HG03025 (cell line): Measurements from ENCODE around the gene RNPEPL1.

ENCODE experiments used
- ATAC-seq: cut with Tn5 transposase; IDR thresholded peaks from one replicate; pipeline ENCODE4 v1.9.1; 2021; ENCODE audit warnings: mild to moderate bottlenecking, moderate library complexity; ENCODE audit not compliant: unreplicated experiment, low FRiP score

The RNPEPL1 gene

DNA sequence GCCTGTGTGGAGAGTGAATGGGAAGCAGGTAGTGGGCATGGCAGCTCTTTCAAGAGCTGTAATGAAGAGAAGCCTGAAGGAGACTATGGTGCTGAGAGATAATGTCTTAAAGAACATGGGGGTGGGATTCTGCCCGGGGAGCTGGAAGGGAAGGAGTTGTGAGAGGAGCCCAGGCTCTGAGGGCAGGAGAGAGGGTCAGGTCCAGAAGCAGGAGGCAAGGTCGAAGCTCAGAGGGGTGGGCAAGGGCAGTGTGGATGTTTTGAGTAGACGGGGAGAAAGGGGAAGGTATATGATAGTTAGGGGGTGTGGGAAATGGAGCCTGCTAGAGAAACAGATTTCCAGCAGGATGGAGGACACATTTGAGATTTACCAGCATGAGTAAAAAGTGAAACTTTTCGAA lies 20.4 kb downstream of the RNPEPL1 start:
- ATAC-seq = no peak

DNA sequence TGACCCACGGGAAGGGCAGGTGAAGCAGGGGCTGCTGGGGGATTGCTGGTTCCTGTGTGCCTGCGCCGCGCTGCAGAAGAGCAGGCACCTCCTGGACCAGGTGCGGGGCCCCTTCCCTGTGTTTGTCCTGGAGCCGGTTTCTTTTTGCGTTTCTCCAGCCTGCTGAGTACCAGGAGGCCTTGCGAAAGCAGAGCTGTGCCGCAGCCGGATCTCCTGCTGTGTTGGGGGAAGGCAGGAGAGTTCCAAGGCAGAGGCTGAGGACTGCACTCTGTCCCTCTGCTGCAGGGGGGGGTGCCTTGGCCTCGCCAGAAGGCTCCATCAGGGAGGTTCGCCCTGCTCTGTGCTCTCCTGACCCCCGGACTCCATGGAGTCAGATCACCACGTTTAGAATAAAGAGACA lies 21.1 kb downstream of the RNPEPL1 start:
- ATAC-seq = no peak

DNA sequence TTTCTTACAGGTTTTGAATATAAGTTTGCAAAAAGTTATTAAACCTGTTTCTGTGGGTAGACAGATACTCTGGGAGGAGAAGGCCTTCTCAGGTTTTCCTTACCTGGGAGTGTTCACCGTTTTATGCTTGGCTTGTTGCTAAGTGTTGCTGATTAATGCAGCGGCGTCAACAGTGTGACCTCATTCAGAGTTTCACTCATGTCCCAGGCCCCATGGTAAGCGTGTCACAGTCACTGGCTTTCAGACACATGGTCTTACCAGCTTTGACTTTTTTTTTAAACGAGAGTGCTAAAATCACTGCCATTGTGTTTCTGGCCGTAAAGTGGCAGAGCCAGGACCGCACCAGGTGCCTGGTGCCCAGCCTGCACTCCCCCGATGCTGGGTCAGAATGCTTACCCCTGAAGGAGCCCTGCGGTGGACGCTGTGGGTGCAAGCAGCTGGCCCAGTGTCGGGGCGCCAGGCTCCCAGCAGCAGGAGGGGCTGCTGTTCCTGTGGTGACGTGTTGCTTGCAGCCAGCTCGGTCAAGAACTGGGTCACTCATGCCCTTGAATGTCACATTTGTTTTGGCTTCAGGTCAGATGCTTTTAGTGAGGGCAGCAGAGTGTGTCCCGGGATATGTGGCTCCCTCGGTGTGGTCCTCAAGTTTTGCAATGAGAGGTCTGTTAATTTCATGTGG lies 21.7 kb downstream of the RNPEPL1 start:
- ATAC-seq = no peak

DNA sequence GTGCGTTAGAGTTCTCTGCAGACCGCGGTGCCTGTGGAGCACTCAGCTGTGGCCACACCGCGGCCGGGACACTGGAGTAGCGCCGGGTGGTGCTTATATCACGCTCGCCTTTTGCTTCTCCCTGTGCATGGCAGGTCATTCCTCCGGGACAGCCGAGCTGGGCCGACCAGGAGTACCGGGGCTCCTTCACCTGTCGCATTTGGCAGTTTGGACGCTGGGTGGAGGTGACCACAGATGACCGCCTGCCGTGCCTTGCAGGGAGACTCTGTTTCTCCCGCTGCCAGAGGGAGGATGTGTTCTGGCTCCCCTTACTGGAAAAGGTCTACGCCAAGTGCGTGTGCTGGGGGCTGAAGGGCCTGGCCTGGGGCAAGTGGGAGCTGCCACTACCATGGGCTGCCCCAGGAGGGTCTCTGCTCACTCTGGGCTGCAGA lies 22.4 kb downstream of the RNPEPL1 start:
- ATAC-seq = no peak

DNA sequence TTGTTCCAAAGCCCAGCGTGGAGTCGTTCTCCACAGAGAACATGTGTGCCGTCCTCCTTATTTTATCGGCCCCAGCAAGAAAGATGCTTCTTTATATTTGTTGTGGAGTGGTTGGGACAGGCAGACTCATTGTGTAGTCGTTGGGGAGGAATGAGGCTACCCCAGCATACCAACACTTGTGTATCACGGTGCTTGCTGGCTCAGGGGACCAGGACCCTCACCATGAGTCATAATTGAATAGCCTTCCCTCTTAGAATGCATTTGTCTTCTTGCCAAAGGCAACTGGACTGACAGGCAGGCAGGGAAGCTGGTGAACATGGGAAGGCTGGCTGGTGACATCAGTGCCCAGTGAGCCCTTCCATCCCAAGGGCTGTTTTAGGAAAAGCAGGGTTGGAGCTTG lies 22.9 kb downstream of the RNPEPL1 start:
- no peak for ATAC-seq

DNA sequence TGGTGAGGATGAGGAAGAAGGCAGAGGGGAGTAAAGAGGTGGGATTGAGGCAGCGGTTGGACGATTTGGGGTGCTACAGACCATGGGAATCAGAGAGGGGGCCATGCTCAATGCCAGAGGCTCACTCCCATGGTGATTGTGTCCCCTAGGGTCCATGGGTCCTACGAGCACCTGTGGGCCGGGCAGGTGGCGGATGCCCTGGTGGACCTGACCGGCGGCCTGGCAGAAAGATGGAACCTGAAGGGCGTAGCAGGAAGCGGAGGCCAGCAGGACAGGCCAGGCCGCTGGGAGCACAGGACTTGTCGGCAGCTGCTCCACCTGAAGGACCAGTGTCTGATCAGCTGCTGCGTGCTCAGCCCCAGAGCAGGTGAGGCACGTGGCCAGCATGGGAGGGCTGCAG lies 23.5 kb downstream of the RNPEPL1 start:
- no peak for ATAC-seq

DNA sequence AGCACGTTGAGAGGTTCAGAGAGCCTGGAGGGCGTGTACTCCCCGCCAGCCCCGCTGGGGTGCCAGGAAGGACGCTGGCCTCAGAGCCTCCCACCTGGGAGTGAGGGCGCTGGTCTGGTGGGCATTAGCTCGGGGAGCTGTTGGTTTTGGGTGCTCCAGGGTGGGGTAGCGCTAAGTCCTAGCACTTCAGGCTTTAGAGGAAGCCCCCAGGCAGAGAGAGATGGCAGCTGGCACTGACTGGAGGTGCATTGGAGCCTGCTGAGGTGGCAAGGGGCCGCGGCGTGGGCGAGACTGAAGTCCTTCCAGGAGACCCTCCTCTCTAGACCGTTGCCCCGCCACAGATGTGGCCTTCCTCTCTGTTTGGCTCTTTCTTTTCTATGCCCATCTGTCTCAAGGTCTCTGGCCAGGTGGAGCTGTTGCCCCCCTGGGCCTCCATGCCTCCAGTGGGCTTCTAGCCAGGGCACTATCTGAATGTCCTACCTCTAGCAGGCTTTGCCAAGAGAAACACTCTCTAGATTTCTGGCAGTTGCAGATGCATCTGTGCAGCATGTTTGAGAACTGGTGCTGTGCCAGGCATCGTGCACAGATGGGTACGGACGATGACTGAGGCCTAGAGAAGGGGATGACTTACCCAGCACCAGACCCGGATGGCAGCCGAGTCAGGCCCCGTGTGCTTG lies 24.9 kb downstream of the RNPEPL1 start:
- no peak for ATAC-seq

DNA sequence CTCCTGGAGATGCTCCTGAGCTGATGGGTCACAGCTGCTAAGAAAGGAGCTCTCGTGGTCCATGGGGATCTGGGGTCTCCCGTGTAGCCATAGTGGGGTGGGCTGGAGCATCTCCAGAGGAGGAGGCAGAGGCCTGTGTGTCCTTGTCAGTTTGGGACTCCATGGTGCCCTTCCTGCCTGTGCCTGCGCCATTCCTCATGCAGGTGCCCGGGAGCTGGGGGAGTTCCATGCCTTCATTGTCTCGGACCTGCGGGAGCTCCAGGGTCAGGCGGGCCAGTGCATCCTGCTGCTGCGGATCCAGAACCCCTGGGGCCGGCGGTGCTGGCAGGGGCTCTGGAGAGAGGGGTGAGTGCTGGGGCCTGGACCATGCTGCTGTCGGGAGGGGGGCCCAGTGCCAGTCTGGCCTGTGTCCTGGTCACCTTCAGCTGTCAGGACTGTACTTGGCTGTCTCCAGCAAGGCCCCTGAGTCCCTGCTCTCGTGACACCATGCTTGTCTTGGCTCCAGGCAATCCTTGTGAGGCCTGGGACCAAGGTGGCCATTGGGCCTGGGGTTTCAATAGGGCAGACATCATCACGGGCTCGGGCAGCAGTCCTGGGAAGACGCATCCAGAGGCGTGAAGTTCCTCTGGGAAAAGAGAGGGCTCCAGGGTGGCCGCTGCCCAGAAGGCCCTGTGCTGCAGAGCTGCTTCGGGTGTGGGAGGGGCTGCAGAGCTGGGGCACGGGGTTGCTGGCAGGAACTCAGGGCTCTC lies 25.6 kb downstream of the RNPEPL1 start:
- no peak for ATAC-seq

DNA sequence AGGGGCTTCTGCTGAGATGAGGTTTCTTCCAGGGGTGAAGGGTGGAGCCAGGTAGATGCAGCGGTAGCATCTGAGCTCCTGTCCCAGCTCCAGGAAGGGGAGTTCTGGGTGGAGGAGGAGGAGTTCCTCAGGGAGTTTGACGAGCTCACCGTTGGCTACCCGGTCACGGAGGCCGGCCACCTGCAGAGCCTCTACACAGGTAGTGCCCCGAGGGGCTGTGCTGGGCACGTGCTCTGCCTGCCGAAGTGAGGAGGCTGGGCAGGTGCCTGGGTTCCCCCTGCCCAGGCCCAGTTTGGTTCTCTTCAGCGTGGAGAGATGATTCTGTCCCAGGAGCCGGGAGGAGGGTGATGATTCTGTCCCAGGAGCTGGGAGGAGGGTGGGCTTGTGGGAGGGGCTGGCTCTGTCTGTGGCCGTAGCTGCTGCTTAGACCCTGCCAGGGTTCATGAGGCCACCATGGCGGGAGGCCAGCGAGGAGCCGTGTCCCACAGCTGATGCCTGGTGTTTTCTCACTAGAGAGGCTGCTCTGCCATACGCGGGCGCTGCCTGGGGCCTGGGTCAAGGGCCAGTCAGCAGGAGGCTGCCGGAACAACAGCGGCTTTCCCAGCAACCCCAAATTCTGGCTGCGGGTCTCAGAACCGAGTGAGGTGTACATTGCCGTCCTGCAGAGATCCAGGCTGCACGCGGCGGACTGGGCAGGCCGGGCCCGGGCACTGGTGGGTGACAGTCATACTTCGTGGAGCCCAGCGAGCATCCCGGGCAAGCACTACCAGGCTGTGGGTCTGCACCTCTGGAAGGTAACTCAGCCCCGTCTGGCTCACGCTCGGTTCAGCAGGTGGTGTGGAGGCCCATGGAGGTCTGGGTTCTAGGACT lies 26.5 kb downstream of the RNPEPL1 start:
- no peak for ATAC-seq

DNA sequence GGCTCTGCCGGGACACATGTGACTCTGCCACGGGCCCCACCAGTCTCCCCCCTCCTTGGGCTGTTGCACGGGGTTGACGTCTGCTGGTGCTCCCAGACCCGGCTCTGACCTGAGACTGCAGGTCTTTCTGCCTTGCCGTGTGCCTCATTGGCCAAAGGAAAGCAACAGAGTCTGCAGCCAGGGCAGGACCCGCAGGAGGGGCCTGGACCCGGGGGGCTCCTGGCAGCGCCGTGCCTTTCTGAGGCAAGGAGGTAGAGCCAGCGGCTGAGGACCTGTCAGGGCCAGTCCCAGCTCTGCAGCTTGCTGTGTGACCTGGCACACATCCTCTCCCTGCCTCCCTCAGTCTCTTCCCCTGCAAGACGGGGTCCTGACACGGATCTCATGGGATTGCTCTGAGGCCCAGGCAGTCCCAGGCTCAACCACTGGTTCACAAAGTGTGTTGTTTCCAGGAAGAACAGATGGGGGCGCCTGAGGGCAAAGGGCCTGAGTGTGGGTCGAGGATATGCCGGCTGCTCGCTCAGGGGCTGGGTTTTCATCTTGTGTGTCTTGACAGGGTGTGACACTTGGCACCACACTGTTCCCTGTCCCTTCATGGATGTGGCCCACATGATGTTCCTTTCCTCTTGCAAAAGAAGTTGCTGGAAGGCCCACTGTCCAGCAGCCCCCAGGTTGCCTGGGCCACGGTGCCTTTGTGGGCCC lies 27.2 kb downstream of the RNPEPL1 start:
- no peak for ATAC-seq

DNA sequence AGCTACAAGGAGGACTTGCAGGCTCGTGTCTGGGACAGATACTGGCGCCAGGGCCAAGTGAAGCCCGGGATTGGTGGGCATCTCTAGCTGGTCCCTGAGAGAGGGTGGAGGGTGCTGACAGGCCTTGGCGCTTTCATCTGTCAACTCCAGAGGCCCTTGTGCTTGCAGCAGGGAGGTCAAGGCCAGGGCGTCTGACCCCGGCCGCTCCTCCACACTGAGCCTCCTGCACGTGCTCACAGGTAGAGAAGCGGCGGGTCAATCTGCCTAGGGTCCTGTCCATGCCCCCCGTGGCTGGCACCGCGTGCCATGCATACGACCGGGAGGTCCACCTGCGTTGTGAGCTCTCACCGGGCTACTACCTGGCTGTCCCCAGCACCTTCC lies 27.8 kb downstream of the RNPEPL1 start:
- no peak for ATAC-seq

DNA sequence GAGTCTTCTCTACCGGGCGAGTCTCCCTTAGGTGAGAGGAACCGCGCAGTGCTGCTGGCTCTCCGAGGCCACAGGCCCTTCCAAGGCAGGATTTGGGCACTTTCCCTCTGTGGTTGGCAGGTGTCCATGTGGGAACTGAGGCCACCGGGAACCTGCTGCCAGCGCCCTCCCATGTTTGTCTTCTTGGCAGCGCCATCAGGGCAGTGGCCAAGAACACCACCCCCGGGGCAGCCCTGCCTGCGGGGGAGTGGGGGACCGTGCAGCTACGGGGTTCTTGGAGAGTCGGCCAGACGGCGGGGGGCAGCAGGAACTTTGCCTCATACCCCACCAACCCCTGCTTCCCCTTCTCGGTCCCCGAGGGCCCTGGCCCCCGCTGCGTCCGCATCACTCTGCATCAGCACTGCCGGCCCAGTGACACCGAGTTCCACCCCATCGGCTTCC lies 28.2 kb downstream of the RNPEPL1 start:
- no peak for ATAC-seq

DNA sequence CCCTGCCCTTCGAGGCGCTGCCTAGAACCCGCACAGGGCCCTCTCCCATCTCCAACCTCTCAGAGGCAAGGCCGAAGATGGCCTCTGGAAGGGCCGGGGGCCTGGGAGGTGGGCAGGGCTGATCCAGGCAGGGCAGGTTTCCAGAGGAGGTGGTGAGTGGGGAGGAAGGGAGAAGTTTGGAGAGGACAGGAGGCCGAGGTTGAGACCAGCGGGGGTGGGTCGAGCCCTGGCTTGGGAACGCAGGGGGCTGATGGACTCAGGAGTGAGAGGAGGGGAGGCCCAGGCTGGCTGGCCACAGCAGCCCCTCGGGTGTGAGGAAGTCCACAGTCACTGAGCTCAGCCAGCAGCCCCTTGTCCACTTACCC lies 28.8 kb downstream of the RNPEPL1 start:
- ATAC-seq = no peak

DNA sequence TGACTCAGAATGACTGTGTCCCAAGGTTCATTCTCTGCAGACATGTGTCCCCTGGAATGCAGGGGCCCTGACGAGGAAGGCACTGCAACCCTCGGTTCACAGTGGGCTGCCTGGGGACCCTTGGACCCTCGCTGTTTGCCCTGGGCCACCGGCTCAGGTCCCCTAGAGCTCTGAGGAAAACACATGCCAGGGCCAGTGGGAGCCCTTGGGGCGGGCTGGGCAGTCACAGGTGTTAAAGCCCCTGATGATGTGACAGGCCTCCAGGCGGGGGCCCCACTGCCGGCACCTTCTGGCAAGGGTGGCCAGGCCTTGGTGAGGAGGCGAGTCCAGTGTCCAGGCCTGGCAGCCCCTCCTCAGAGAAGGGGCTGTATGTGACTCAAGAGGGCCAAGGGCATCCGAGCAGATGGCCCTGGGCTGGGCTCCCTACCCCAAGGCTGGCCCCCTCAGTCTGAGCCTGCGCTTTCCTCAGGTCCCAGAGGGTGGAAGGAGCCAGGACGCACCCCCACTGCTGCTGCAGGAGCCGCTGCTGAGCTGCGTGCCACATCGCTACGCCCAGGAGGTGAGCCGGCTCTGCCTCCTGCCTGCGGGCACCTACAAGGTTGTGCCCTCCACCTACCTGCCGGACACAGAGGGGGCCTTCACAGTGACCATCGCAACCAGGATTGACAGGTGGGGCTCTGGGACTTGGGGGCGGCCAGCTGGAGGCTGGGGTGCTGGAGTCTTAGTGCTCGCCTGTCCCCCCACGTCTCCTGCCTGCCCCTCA lies 29.3 kb downstream of the RNPEPL1 start:
- no peak for ATAC-seq

DNA sequence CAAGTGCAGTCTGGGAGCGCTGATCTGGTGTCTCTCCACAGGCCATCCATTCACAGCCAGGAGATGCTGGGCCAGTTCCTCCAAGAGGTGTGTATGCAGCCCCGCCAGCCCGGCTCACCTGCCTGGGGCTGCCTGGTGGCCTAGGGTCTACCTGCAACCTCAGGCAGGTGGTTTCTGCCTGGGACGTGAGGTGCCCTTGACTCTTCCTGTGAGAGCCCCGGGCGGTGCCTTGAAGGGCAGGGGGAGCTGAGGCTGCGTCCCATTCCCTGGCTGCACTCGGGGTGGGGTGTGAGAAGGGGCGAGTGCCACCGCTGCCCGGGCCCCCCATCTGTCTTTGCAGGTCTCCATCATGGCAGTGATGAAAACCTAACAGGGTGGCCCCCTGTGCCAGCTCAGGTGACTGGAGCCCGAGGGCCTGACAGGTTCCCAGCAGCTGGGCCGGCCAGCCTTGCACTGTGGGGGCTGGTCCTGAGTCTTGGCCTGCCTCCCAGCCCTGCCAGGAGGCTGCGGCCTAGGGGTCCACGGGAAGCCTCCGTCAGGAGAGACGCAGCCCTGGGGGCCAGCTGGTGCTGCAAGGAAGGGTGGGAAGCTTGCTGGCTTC lies 30.1 kb downstream of the RNPEPL1 start:
- ATAC-seq = no peak

DNA sequence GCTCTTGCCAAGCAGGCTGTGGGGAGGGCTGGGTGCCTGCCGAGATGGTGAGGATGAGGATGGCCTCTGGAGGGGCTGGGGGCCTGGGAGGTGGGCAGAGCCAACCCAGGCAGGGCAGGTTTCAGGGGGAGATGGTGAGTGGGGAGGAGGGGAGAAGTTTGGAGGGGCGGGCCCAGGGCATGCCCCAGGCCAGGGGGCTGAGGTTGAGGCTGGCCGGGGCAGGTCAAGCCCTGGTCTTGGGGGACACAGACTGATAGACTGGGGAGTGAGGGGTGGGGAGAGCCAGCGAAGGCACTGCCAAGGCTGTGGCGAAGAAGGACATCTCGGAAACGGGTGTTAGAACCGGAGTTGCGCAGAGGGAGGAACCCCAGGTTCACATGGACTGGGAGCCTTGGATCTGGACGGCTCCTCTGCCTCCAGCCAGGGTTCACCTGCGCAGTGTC lies 30.9 kb downstream of the RNPEPL1 start:
- ATAC-seq = no peak

DNA sequence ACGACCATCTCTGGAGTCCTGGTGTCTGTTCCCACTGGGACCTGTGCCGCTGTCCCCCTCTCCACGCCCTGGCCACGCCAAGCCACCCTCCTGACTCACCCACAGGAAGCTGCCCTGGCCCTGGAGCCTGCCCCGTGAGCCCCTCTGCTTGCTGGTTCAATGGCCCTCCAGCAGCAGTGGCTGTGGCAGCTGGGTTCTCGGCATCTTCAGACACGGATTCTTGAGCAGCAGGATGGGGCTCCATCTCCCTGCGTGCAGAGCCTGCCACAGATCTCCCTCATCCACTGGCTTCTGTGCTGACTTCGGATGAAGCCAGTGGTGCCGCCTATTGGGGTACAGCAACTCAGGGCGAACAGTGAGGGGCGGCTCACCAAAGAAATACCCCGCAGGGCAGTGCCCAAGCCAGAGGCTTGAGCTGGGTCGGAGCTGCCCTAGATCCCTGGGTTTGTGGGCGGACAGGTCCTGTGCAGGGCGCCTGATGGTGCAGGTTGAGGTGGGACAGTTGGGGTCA lies 32.2 kb downstream of the RNPEPL1 start:
- no peak for ATAC-seq

DNA sequence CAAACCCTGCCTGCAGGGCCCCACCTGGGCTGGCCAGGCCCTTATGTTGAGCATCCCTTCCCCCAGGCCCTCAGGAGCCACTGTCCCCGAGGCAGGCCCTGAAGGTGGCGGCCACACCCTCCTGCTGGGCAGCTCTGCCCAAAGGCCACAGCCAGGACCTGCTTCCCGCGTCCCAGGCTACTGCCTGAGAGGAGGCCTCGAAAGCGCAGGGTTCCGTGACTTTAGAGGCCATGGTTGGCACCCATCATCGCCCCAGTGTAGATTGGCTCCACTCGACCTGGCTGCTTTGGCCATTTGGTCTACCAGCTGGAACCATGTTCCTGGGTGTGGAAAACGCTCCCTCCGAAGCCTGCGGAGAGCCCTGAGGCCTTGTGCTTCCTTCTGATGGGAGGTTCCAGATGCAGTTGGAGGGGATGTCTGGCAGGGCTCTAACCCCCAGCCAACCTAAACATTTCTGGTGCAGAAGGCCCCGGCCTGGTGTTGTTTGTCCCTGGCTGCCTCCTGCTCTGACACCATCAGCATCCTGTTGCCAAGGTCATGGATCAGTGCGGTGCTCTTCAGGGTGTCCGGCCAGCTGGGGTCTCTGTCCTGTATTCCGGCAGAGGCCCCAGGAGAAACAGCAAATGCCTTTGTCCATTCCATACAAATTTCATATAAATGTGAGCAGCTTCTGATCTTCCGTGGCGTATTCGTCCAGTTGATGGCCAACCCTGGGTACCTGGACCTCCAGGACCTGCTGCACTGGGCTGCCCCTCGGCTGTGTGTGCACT lies 33.0 kb downstream of the RNPEPL1 start:
- no peak for ATAC-seq
